ENCODE data around the gene ATG7. TPM values are rescaled to one million over a fixed set of nuclear protein-coding genes. Genes with fewer than 3 reads are reported as not detected.

Gene ATG7
- total and polyA plus RNA-seq, 12 donors: 9.1 to 118 (median 40.0) TPM

DNA sequence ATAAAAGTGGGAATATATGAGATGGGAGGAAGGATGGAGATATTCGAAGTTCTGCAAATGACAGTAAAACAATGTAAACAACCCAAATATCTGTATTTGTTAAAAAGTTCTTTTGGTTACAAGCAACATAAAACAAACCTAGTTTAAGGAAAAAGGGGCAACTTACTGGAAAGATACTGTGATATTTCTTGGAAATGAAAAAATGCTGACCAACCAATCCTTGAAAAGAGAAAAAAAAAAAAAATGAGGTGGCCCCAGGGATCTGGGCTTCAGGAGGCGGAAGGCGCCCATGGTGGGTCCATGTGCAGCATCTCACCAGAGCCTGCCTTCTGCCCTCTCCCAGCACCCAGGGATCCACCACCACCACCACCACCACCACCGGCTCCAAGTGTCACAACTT, 312.4 kb downstream of the ATG7 start:
- intact Hi-C loops (cut with DNase I): no loop called here
- 77 to 93% (median 91%) methylated on average over 4 of the region's 4 CpGs for WGBS, 4 donors
- Histone ChIP-seq H3K4me1 (replicated peaks in 1 of 2) (peaks cover 32 to 49% of the 10 kb centered on the region in 2 donors), H3K27me3 (no peaks in the 10 kb centered on the region), H3K36me3 (replicated peaks in 1 of 2) (no peaks in the 10 kb centered on the region), H3K4me3 (no peak overlapping the region), H3K27ac (no peak overlapping the region), H3K9me3 (replicated peaks in 1 of 3) (no peaks in the 10 kb centered on the region)
- no peak for TF ChIP-seq POLR2A (IDR thresholded peaks at IDR 0.05)
- TF ChIP-seq, protein P1, sequence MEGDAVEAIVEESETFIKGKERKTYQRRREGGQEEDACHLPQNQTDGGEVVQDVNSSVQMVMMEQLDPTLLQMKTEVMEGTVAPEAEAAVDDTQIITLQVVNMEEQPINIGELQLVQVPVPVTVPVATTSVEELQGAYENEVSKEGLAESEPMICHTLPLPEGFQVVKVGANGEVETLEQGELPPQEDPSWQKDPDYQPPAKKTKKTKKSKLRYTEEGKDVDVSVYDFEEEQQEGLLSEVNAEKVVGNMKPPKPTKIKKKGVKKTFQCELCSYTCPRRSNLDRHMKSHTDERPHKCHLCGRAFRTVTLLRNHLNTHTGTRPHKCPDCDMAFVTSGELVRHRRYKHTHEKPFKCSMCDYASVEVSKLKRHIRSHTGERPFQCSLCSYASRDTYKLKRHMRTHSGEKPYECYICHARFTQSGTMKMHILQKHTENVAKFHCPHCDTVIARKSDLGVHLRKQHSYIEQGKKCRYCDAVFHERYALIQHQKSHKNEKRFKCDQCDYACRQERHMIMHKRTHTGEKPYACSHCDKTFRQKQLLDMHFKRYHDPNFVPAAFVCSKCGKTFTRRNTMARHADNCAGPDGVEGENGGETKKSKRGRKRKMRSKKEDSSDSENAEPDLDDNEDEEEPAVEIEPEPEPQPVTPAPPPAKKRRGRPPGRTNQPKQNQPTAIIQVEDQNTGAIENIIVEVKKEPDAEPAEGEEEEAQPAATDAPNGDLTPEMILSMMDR (IDR thresholded peaks at IDR 0.05): no peak
- no peak for DNase-seq

DNA sequence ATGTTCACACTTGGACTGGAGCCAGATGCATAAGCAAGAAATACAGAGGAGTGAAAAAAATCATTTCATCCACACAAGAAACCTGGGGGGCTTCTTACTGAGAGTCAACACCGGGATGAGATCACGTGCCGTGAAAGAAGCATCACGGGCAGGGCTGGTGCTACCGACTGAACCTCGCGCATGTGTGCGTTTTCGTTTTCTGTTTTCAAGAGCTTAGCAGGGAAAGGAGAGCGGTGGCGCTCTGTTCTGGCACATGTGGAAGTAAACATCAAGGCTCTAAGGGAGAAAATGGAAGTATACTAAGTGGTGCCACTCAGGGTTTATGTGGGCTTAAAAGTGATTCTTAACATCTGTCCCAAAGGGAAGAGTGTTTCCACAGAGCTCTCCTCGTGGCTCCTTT, 315.6 kb downstream of the ATG7 start:
- Histone ChIP-seq H3K4me1 (replicated peaks in 1 of 2) (peaks cover 40 to 57% of the 10 kb centered on the region in 2 donors), H3K27ac (no peak overlapping the region), H3K9me3 (replicated peaks in 1 of 3) (no peaks in the 10 kb centered on the region), H3K36me3 (replicated peaks in 1 of 2) (no peaks in the 10 kb centered on the region), H3K4me3 (no peak overlapping the region), H3K27me3 (no peaks in the 10 kb centered on the region)
- DNase-seq: no peak
- WGBS, 4 donors: 91 to 98% (median 93%) methylated on average over 12 of the region's 12 CpGs
- TF ChIP-seq, protein P1 (IDR thresholded peaks at IDR 0.05): no peak
- TF ChIP-seq POLR2A (IDR thresholded peaks at IDR 0.05): no peak
- intact Hi-C loops (cut with DNase I): no loop called here

DNA sequence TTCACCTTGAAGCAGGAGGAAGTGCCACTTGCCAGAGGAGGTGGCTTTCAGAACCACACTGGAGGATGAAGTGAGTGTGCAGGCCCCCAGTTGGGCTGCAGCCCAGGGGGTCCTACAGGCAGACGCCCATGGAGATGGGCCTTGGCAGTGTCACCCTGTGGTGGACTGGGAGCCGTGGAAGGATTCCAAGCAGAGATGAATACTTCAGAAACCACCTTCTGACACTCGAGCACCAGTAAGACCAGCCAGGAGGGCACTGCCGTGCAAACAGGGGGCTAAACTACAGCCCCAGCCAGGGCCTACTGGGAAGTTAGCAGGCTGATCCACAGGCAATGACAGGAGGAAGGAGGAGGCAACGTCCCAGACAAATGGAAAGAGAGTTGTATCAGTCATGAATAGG, 316.1 kb downstream of the ATG7 start:
- Histone ChIP-seq H3K27ac (no peak overlapping the region), H3K9me3 (replicated peaks in 1 of 3) (no peaks in the 10 kb centered on the region), H3K4me1 (replicated peaks in 1 of 2) (peaks cover 40 to 57% of the 10 kb centered on the region in 2 donors), H3K4me3 (no peak overlapping the region), H3K27me3 (no peaks in the 10 kb centered on the region), H3K36me3 (replicated peaks in 1 of 2) (no peaks in the 10 kb centered on the region)
- intact Hi-C loops (cut with DNase I): no loop called here
- 78 to 84% (median 79%) methylated on average over 5 of the region's 5 CpGs for WGBS, 4 donors
- TF ChIP-seq, protein P1 (IDR thresholded peaks at IDR 0.05): no peak
- TF ChIP-seq POLR2A (IDR thresholded peaks at IDR 0.05): no peak
- DNase-seq: no peak

DNA sequence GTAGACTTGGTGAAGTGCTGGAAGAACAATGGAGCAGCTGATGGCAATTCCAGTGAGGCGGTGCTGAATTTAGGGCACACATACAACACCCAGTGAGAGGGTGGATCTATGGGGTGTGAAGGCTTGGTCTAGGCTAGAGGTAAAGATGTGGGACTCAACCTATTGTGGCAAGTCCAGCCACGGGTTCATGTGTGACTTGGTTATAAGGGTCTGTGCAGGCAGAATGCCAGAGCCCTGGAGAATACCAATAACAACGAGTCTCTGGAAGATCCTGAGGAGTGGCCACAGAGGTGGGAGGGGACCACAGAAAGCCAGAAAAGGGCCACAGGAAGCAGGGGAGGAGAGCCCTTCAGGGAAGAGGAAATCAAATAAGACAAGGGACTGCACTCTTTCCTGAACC, 316.6 kb downstream of the ATG7 start:
- H3K4me1 ChIP-seq (replicated peaks in 1 of 2): peaks cover 44 to 58% of the 10 kb centered on the region in 2 donors
- DNase-seq: no peak
- no peaks in the 10 kb centered on the region for H3K9me3 ChIP-seq (replicated peaks in 1 of 3)
- intact Hi-C loops (cut with DNase I): no loop called here
- H3K4me3 ChIP-seq: no peak overlapping the region
- WGBS, 4 donors: 60 to 67% (median 65%) methylated on average over 3 of the region's 3 CpGs
- no peaks in the 10 kb centered on the region for H3K27me3 ChIP-seq
- no peak for TF ChIP-seq POLR2A (IDR thresholded peaks at IDR 0.05)
- TF ChIP-seq, protein P1 (IDR thresholded peaks at IDR 0.05): no peak
- H3K27ac ChIP-seq: peak overlapping the region in 1 of 5 donors; percentile 75
- no peaks in the 10 kb centered on the region for H3K36me3 ChIP-seq (replicated peaks in 1 of 2)
